LHCN-M2 (cell line): ENCODE results near the gene CDX2. TPM values are rescaled to one million over a fixed set of nuclear protein-coding genes. Genes with fewer than 3 reads are reported as not detected.
"Not testable (repeated sequence)": the region's sequence is repeated elsewhere in the genome, so short reads cannot be mapped to it uniquely, and the experiment has no call there.

Experiments used
- DNase-seq: peaks from one replicate; pipeline ENCODE4 v3.0.0-alpha.2; 2012; ENCODE audit warnings: low read depth
- polyA plus RNA-seq: library from polyadenylated mRNA; unstranded; fragments of >200 nt; gene quantifications from one replicate; pipeline ENCODE4 v1.2.1, GENCODE V29; 2012; ENCODE audit warnings: missing spikeins
- total RNA-seq: library from RNA; depleted of rRNA; stranded (reverse); fragments of >200 nt; gene quantifications from 2 replicates; pipeline ENCODE4 v1.2.3, GENCODE V29; 2014; rRNA removed

Gene CDX2, protein sequence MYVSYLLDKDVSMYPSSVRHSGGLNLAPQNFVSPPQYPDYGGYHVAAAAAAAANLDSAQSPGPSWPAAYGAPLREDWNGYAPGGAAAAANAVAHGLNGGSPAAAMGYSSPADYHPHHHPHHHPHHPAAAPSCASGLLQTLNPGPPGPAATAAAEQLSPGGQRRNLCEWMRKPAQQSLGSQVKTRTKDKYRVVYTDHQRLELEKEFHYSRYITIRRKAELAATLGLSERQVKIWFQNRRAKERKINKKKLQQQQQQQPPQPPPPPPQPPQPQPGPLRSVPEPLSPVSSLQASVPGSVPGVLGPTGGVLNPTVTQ
- total RNA-seq, result not detected in 2 replicates
- not detected for polyA plus RNA-seq

DNA sequence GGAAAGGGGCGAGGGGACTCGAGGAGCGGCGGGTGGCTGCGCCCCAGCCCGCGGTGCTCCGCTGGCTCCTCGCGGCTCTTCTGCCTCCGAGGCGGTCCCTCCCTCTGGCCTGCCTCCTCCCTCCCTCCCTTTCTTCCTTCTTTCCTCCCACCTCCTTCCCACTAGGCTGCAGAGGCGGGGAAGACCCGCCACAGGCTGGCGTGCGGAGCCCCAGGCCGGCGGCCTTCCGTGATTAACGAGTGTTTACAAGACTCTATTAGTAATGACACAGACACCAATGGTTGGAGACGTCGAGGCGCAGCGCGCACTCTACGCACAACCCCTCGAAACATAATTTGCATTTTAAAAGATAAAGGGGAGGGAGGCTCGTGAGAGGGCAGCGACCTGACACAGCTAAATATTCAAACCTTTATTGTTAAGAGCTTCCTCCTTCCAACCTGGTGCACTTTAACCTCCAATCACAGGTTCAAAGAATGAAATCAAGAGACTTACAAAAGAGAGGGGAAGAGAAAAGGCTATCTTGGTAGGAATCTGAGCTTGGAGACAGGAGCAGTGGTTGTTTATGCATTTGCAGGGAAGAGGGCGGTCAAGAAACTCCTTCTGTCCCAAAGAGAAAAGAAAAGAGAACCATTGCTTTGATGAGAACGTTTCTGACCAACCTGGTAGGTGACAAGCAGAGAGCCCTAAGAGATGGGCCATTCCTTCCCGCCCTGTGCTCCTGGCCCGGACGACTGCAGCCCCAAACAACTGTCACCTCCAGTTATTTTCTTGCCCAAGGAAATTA lies at the start of gene CDX2:
Gene CDX2 (minus strand): TSS at position 234 of the 784 bp plus-strand sequence. CDS start 309 bp downstream, outside the sequence.
- DNase-seq, result no peak

DNA sequence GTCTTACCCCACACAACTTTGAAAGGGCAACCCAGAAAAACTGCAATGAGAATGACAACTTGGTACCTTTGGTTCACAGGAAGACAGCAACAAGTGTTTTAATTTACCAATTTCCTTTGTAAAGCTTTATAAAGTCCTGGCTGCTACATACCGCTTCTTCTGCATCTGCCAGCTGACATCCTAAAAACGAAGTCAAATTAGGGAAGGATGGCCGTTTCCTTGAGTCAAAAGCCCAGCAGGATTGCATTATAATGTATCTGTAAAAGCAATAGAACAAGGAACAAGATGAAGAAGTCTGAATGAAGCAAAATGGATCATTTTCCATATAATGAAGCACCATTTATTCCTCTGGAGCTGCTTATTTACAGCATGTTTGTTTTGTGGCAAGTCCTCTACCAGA lies 45.2 kb upstream of the CDX2 start:
- no peak for DNase-seq

- no peak for DNase-seq
Observed at GRCh38 chr13:28013482-28013881, 44.4 kb upstream of the CDX2 start.

DNA sequence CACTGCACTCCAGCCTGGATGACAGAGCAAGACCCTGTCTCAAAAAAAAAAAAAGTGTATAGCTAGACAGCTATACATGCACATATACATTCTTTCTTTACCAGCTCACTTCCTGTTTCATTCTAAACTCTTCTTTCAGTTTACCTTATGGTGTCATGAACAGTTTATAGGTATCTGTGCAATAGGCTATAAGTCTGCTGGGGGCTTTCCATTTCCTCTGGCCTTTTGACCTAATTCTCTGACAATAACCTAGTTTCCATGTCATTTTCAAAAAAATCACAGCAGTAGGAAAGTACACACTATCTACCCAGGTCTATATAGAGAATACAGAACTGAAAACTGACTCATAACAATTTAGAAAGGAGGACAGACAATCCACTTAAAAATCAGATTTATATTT lies 43.8 kb upstream of the CDX2 start:
- DNase-seq, result no peak

DNA sequence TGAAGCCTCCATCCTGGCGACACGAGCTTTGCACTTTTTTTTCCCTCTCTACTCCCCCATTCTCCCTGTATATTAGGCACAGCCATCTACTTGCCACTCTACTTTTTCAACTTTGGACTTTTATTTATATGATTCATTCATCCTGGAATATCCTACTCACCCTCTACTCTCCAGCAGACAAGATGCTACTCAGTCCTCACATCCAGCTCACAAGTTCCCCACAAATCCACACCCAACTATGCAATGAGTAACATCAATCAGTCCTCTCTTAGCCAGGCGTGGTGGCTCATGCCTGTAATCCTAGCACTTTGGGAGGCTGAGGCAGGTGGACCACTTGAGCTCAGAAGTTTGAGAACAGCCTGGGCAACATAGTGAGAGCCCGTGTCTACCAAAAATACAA lies 43.3 kb upstream of the CDX2 start:
- DNase-seq, result no peak

- DNase-seq, result no peak
Observed at GRCh38 chr13:28010046-28010445, 40.9 kb upstream of the CDX2 start.

DNA sequence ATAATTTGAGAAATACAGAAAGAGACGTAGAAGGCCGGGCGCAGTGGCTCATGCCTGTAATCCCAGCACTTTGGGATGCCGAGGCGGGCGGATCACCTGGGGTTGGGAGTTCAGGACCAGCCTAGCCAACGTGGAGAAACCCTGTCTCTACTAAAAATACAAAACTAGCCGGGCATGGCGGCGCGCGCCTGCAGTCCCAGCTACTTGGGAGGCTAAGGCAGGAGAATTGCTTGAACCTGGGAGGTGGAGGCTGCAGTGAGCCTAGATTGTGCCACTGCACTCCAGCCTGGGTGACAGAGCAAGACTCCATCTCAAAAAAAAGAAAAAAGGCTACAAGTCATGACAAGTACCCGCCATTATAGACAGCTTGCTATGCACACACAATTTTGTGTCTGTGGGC lies 35.9 kb upstream of the CDX2 start:
- DNase-seq, result not testable (repeated sequence)

DNA sequence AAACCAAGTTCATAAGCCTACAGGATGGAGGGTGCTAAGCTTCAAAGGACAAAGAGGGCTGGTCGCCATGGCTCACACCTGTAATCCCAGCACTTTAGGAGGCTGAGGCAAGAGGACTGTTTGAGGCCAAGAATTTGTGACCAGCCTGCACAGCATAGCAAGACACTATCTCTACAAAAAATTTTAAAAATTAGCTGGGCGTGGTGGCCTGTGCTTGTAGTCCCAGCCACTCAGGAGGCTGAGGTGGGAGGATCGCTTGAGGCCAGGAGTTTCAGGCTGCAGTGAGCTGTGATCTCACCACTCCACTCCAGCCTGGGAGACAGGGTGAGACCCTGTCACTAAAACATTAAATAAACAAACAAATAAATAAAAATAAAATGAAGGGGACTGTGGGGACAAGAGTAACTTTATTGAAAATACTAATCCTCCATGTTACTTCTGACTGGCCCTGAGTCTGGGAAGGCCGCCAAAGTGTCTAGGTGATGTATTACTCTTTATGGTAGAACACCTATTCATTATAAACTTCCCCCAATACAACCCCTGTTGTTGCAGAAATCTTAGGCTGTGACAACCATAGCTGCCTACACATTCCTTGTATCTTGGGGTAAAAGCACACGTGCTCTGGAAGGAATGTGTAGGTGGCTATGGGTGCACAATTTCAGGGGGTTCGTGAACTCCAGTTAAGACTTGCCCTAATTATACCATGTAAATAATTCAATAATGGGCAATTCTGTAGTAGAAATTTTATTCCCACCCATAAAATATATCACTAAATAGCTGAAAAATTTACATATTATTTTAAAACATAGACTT lies 34.0 kb upstream of the CDX2 start:
- no peak for DNase-seq

- DNase-seq, result no peak
Observed at GRCh38 chr13:28001837-28002473, 32.8 kb upstream of the CDX2 start.

DNA sequence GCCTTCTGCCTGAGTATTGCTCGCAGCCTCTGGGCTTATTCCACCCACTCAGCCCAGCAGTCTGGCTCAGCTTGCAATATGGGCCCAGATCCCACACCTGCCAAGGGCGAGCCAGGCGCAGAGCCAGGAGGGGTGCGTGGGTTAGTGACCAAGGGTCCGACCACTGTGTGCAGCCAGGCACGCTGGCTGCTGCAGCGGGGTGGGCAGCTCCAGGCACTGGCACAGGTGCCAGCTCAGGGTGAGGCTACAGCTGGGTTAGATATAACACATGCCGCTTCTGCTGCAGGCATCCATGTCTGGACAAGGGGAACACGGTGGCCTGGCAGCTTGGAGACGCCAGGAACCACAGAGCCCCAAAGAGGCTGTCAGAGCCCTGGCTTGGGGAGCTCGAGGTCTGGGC lies 31.9 kb upstream of the CDX2 start:
- no peak for DNase-seq

DNA sequence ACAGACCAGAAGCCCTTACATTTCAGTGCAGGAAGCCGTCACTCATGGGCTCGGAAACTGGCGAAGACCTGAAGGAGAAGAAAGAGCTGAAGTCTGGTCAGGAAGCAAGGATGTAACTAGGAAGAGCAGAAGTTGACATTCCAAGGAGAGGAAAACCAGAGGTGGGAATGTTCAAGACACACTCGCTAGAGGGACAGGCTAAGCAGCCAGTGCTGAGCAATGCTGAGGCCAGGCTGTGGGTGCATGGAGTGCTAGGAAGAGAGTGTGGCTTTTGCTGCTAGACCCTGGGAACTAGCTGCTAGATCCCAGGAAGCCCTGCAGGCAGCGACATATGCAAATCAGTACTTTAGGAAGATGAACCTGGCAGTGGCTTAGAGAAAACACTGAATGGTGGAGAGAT lies 31.5 kb upstream of the CDX2 start:
- no peak for DNase-seq

DNA sequence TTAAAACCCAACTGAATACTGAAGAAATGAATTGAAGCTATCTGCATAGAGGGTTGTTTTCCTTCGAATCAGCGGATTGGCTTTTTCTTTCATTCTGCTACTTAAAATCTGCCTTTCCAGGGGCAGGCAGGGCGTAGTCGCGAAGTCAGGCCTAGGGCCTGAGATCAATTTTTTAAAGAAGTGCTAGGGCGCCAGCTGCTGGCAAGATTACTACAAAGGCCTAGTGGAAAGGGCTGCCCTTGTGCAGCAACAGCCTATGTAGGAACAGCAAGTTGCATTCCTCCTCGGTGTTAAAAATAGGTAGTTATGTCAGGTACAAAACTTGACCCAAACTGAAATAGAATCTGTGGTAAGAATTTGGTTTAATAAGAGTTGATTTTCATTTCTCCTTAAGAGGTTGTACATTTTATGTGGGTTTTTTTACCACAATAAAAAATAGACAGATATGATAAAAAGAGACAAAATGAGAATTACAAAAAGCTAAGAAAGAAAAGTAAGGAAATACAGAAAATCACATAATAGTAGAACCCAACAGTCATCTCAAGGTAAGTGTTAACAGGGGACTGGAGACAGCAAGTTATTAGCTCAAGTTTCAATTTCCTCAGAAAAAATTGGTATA lies 28.9 kb upstream of the CDX2 start:
- DNase-seq, result no peak

DNA sequence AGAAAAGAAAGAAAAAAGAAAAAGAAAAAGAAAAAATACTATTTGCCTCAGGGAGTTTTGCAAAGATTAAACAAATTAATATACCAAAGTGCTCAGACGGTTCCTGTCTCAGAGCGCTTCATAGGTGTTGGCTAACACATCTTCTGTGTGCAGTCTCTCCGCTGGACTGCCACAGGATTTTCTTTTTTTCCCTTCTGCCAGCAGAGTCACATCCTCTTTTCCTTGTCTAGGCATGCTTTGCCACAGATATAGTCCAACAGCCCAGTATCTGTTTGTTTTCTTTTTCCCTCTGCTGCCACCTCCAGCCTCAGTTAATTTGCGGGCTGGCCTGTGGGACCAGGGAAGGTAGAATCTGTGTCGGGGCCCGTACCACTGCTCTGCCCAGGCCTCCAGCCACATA lies 22.8 kb upstream of the CDX2 start:
- no peak for DNase-seq

- DNase-seq, result no peak
Observed at GRCh38 chr13:27988520-27988919, 19.4 kb upstream of the CDX2 start, which contains the start of gene URAD. URAD (minus strand) TSS chr13:27988693; CDS start chr13:27988637, 56 bp downstream.

- DNase-seq, result no peak
Observed at GRCh38 chr13:27985600-27985999, 16.5 kb upstream of the CDX2 start.

GRCh38 chr13:27982361-27982760 lies 13.2 kb upstream of the CDX2 start:
- DNase-seq, result no peak

DNA sequence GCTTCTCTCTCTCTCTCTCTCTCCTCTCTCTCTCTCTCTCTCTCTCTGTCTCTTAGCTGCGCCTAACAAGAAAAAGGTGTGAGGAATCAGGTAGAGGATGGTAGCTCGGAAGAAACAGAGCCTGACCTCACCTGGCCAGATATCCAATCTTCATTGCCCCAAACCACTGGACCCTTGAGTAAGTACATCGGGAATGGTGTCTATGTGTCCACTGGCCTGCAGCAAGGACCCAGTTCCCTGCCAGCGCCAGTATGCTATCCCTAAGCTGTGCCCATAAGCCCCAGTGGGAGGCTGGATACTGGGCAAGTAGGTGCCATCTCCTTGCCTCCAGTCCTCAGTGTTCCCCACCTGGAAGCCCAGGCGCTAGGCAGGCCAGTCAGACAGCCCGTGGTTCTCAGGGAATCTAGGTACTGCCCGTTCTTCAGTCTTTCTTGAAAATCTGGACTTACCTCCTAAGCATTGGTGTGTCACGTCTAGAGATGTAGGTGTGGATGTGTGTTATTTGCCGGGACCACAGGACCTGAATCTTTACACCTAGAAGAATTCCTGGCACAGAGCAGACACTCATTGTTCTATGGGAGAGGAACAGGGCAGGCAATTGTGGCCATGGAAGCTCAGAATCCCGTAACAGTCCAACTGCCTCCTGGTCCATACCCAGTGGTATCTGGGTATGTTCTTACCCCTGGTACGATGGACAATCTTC lies 12.0 kb upstream of the CDX2 start:
- DNase-seq, result no peak

GRCh38 chr13:27980280-27980998 lies 11.3 kb upstream of the CDX2 start:
- no peak for DNase-seq

- DNase-seq, result no peak
Observed at GRCh38 chr13:27979765-27980279, 10.7 kb upstream of the CDX2 start.
